MM.1S (cell line): ENCODE data around the gene EGLN1.

Source experiments
- DNase-seq: peaks from one replicate; pipeline ENCODE4 v3.0.0-alpha.2; 2015
- H2AFZ ChIP-seq: fragments of 300-600 bp; sonication (generic); 2 replicates; pipeline ENCODE4 v1.6.0; 2016; ENCODE audit warnings: antibody characterized with exemption, low read length
- H3F3A ChIP-seq: fragments of 300-600 bp; sonication (generic); 2 replicates; pipeline ENCODE4 v1.6.1; 2016; ENCODE audit warnings: mild to moderate bottlenecking, antibody characterized with exemption, low read length, moderate library complexity, mixed read lengths; ENCODE audit not compliant: insufficient read depth
- H3K27ac ChIP-seq: fragments of 300-600 bp; sonication (generic); 2 replicates; pipeline ENCODE4 v1.5.1; 2016; ENCODE audit warnings: mild to moderate bottlenecking, low read length
- H3K27me3 ChIP-seq: fragments of 300-600 bp; sonication (generic); replicated peaks from 2 replicates; pipeline ENCODE4 v1.6.0; 2016; ENCODE audit warnings: low read length; ENCODE audit not compliant: insufficient read depth
- H3K36me3 ChIP-seq: fragments of 300-600 bp; sonication (generic); replicated peaks from 2 replicates; pipeline ENCODE4 v1.6.1; 2016; ENCODE audit warnings: mild to moderate bottlenecking, low read length, mixed read lengths; ENCODE audit not compliant: insufficient read depth
- H3K4me1 ChIP-seq: fragments of 300-600 bp; sonication (generic); 2 replicates; pipeline ENCODE4 v1.6.1; 2016; ENCODE audit warnings: low read length, mixed read lengths
- H3K4me2 ChIP-seq: fragments of 300-600 bp; sonication (generic); 2 replicates; pipeline ENCODE4 v1.6.0; 2016; ENCODE audit warnings: low read depth, low read length
- H3K4me3 ChIP-seq: fragments of 300-600 bp; sonication (generic); 2 replicates; pipeline ENCODE4 v1.5.1; 2016; ENCODE audit warnings: low read length, mixed read lengths
- H3K79me2 ChIP-seq: fragments of 300-600 bp; sonication (generic); 2 replicates; pipeline ENCODE4 v1.6.1; 2016; ENCODE audit warnings: mixed run types, low read length, mixed read lengths
- H3K9ac ChIP-seq: fragments of 300-600 bp; sonication (generic); 2 replicates; pipeline ENCODE4 v1.6.1; 2016; ENCODE audit warnings: low read length, mixed read lengths
- H3K9me2 ChIP-seq: fragments of 300-600 bp; sonication (generic); replicated peaks from 2 replicates; pipeline ENCODE4 v1.6.1; 2016; ENCODE audit warnings: mild to moderate bottlenecking, low read length, mixed read lengths; ENCODE audit not compliant: insufficient read depth
- H3K9me3 ChIP-seq: fragments of 300-600 bp; sonication (generic); replicated peaks from 2 replicates; pipeline ENCODE4 v1.6.1; 2016; ENCODE audit warnings: mild to moderate bottlenecking, low read length, mixed read lengths; ENCODE audit not compliant: insufficient read depth
- H4K20me1 ChIP-seq: fragments of 300-600 bp; sonication (generic); 2 replicates; pipeline ENCODE4 v1.6.1; 2016; ENCODE audit warnings: mild to moderate bottlenecking, low read length, moderate library complexity, mixed read lengths; ENCODE audit not compliant: insufficient read depth
- CTCF ChIP-seq: fragments of 300-600 bp; sonication (generic); IDR thresholded peaks from 2 replicates; pipeline ENCODE4 v1.5.1; 2016; ENCODE audit warnings: antibody characterized with exemption, low read length, mixed read lengths
- EZH2 ChIP-seq: fragments of 300-600 bp; sonication (generic); optimal IDR thresholded peaks from 2 replicates; pipeline ENCODE3; 2017; ENCODE audit warnings: low read depth, mild to moderate bottlenecking, antibody characterized with exemption, low read length, mixed read lengths
- EZH2phosphoT487 ChIP-seq: fragments of 300-600 bp; sonication (generic); IDR thresholded peaks from 2 replicates; pipeline ENCODE4 v1.6.1; 2018; ENCODE audit warnings: antibody characterized with exemption, low read length

The EGLN1 gene

GRCh38 chr1:231318568-231318967 is 103.5 kb downstream of the EGLN1 start:
- no peak for DNase-seq
- H2AFZ ChIP-seq = no peak overlapping the region
- no peaks in the 10 kb centered on the region for H3K9me2 ChIP-seq
- no peaks in the 10 kb centered on the region for H3K9me3 ChIP-seq
- no peak overlapping the region for H3K4me3 ChIP-seq
- TF ChIP-seq CTCF (no peak), EZH2 (no peak), EZH2phosphoT487 (no peak)
- no peaks in the 10 kb centered on the region for H3K4me1 ChIP-seq
- no peaks in the 10 kb centered on the region for H3F3A ChIP-seq
- H3K9ac ChIP-seq = no peak overlapping the region
- H3K27ac ChIP-seq = no peak overlapping the region
- no peak overlapping the region for H3K4me2 ChIP-seq
- H3K79me2 ChIP-seq = no peaks in the 10 kb centered on the region
- no peaks in the 10 kb centered on the region for H3K36me3 ChIP-seq
- H3K27me3 ChIP-seq = no peaks in the 10 kb centered on the region
- H4K20me1 ChIP-seq = no peaks in the 10 kb centered on the region

- no peaks in the 10 kb centered on the region for H3K36me3 ChIP-seq
- DNase-seq = no peak
- no peaks in the 10 kb centered on the region for H3K79me2 ChIP-seq
- H3K27ac ChIP-seq = no peak overlapping the region
- no peak overlapping the region for H3K4me3 ChIP-seq
- no peaks in the 10 kb centered on the region for H3K27me3 ChIP-seq
- H3K4me1 ChIP-seq = no peaks in the 10 kb centered on the region
- H3K4me2 ChIP-seq = no peak overlapping the region
- H3F3A ChIP-seq = no peaks in the 10 kb centered on the region
- no peak for TF ChIP-seq EZH2
- TF ChIP-seq EZH2phosphoT487 = no peak
- TF ChIP-seq CTCF = no peak
- H3K9me2 ChIP-seq = no peaks in the 10 kb centered on the region
- no peak overlapping the region for H3K9ac ChIP-seq
- H3K9me3 ChIP-seq = no peaks in the 10 kb centered on the region
- no peaks in the 10 kb centered on the region for H4K20me1 ChIP-seq
- no peak overlapping the region for H2AFZ ChIP-seq
Observed at GRCh38 chr1:231318015-231318355, 104.1 kb downstream of the EGLN1 start.

DNA sequence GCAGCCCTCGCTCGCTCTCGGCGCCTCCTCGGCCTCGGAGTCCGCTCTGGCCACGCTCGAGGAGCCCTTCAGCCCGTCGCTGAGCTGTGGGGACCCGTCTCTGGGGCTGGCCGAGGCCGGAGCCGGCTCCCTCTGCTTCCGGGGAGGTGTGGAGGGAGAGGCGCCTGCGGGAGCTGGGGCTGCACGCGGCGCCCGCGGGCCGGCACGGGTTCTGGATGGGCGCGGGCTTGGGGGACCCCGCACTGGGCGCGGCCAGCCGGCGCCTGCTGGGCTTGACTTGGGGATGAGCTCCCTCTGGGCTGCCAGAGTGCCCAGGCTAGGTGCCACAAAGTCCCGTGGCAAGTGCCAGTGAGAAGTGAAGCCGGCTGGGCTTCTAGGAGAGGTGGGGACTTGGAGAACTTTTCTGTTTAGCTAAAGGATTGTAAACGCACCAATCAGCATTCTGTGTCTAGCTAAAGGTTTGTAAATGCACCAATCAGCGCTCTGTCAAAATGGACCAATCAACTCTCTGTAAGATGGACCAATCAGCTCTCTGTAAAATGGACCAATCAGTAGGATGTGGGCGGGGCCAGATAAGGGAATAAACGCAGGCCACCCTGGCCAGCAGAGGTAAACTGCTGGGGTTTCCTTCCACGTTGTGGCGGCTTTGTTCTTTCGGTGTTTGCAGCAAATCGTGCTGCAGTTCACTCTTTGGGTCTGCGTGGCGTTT is 104.6 kb downstream of the EGLN1 start:
- no peak overlapping the region for H3K9ac ChIP-seq
- no peaks in the 10 kb centered on the region for H3F3A ChIP-seq
- no peak for DNase-seq
- TF ChIP-seq EZH2 = no peak
- TF ChIP-seq CTCF = no peak
- no peak for TF ChIP-seq EZH2phosphoT487
- no peaks in the 10 kb centered on the region for H3K4me1 ChIP-seq
- no peaks in the 10 kb centered on the region for H3K27me3 ChIP-seq
- no peaks in the 10 kb centered on the region for H3K9me2 ChIP-seq
- no peak overlapping the region for H3K27ac ChIP-seq
- no peak overlapping the region for H2AFZ ChIP-seq
- no peaks in the 10 kb centered on the region for H3K79me2 ChIP-seq
- H3K4me2 ChIP-seq = no peak overlapping the region
- no peaks in the 10 kb centered on the region for H4K20me1 ChIP-seq
- H3K36me3 ChIP-seq = no peaks in the 10 kb centered on the region
- no peak overlapping the region for H3K4me3 ChIP-seq
- H3K9me3 ChIP-seq = no peaks in the 10 kb centered on the region
